VCaP (cell line): Measurements from ENCODE around the gene GALNT8.

ENCODE experiments used
- H3K27ac ChIP-seq: fragments of 450-650 bp; 2 replicates; pipeline ENCODE4 v1.5.1; 2017
- TF ChIP-seq, protein P1 (sequence below): fragments of 450-650 bp; conservative IDR thresholded peaks from 2 replicates; pipeline ENCODE4 v1.5.1; 2017; ENCODE audit warnings: mild to moderate bottlenecking, moderate library complexity

GALNT8 gene, protein sequence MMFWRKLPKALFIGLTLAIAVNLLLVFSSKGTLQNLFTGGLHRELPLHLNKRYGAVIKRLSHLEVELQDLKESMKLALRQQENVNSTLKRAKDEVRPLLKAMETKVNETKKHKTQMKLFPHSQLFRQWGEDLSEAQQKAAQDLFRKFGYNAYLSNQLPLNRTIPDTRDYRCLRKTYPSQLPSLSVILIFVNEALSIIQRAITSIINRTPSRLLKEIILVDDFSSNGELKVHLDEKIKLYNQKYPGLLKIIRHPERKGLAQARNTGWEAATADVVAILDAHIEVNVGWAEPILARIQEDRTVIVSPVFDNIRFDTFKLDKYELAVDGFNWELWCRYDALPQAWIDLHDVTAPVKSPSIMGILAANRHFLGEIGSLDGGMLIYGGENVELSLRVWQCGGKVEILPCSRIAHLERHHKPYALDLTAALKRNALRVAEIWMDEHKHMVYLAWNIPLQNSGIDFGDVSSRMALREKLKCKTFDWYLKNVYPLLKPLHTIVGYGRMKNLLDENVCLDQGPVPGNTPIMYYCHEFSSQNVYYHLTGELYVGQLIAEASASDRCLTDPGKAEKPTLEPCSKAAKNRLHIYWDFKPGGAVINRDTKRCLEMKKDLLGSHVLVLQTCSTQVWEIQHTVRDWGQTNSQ

DNA sequence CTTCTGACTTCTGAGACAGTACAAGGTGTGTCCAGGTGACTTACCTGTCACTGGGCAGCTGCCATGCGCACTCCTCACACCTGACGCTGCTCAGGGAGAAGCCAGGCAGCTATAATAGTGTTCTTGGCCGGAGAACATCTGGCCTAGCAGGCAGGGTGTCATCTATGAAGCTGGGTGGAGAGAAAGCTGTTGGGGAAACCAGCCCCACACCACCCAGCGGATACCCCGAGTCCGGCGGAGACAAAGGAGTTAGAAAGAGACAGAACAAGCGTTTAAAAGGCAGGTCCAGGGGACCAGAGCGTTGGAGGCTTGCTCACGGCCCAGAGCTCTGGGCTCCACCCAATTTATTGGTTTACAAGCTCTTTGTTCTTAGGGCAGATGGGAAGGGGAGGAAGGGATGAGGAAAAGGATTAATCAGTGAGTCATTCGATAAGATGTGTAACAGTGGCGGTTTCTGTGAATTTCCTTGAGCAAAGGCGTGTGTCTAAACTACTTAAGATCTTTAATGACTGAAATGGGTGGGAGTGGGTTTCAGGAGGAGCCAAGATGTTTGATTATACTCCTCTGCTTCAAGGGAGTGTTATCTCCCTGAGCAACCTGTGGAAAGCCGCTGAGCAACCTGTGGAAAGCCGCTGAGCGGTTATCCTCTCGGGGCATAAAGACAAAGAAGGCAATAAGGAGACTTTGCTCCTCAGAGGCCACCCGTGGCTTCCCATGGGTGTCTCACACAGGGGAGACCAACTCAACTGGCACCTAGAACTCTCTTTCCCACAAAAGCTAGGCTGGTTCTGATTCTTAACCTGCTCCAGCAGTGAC is at the start of gene GALNT8:
Gene GALNT8 (plus strand): TSS at position 580 of the 816 bp plus-strand sequence. CDS start 278 bp downstream, outside the sequence.
- no peak within 1 kb of the TSS for H3K27ac ChIP-seq
- TF ChIP-seq, protein P1, sequence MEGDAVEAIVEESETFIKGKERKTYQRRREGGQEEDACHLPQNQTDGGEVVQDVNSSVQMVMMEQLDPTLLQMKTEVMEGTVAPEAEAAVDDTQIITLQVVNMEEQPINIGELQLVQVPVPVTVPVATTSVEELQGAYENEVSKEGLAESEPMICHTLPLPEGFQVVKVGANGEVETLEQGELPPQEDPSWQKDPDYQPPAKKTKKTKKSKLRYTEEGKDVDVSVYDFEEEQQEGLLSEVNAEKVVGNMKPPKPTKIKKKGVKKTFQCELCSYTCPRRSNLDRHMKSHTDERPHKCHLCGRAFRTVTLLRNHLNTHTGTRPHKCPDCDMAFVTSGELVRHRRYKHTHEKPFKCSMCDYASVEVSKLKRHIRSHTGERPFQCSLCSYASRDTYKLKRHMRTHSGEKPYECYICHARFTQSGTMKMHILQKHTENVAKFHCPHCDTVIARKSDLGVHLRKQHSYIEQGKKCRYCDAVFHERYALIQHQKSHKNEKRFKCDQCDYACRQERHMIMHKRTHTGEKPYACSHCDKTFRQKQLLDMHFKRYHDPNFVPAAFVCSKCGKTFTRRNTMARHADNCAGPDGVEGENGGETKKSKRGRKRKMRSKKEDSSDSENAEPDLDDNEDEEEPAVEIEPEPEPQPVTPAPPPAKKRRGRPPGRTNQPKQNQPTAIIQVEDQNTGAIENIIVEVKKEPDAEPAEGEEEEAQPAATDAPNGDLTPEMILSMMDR: no peak

DNA sequence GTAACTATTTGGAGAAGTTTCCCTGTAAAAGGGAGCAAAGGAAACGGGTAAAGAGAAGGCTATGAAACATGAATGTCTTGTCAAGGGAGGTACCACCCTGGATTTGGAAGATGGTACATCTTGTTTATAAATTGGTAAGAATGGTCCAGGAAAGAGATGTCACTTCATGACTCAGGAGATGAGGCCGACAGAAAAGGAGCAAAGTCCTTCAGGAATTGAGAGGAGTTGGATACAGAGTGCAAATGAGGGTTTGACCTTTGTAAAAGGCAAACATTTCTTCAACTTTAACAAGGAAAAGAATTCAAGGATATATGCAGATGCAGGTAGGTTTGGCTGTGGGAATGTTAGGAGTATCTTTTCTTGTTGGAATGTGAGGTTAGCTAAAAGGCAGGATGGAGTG is 40.5 kb upstream of the GALNT8 start:
- no peak overlapping the region for H3K27ac ChIP-seq
- TF ChIP-seq, protein P1: no peak

DNA sequence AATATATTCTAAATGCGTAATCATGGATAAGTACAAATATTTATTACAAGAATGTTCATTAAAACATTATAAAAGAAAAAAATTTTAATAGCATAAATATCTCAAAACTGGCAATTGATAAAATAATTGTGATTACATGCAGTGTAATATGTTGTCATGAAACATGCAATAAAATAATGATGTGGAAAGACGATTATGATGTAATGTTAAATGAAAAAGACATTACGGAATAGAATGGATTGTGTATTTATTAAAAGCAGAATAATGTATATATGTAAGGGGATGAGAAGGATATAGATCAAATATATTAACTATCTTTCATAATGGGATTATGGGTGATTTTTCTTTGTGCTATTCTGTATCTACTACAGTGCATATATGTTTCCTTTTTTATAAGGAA is 38.5 kb upstream of the GALNT8 start:
- H3K27ac ChIP-seq: no peak overlapping the region
- TF ChIP-seq, protein P1: no peak

DNA sequence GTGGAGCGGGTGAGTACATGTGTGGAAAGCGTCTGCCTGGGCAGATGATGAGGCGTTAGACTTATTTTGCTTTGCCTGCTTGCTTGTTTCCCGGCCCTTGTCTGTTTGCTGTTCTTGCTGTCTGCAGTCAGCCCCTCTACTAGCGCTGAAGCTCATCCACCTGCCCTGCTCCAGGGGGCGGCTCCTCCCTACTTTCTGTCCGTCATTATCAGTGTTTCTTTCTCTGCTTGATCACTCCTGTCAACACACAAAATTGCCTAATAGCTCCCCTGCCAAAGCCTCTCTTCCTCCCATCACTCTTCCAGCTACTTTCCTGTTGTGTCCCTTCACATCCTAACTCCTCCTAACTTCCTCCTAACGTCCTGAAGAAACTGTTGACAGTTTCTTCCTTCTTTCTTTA is 34.9 kb upstream of the GALNT8 start:
- no peak overlapping the region for H3K27ac ChIP-seq
- TF ChIP-seq, protein P1: no peak

DNA sequence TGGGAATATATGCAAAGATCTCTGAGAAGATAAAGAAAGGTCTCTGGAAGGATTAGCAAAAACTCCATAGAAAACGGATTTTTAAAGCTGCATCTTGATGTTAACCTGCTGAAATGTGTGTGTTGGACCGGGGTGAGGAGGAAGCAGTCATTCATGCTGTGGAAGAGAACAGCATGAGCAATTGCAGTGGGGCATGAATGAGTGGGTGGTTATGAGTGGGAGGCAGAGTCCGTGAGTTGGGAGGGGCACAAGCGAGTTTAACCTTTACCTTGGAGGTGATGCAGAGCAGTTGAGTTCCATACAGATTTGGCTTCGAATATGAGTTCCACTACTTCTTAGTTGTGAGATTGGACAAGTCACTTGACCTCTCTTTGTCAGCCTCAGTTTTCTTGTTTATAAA is 29.4 kb upstream of the GALNT8 start:
- no peak overlapping the region for H3K27ac ChIP-seq
- TF ChIP-seq, protein P1: no peak

DNA sequence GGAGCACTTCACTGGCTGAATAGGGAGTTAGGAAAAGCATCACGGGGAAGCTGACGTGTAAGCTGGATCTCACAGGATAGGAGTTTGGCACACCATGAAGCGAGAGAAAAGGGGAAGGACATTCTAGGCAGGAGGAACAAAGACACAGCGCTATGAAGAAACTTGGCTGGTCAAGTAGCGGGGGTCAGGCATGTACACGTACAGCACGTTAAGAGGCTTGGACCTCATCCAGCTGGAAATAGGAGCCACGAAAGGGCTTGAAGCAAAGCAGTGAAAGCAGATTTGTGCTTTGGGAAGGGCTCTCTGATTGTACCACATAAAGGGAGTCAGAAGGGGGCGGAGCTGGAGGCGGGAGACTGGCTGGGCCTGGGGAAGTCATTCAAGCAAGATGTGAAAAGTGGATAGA is 19.6 kb upstream of the GALNT8 start:
- H3K27ac ChIP-seq: no peak overlapping the region
- TF ChIP-seq, protein P1: no peak
